NCI-H510A treated with DMSO at 0.1 percent for 48 hours (cell line): ENCODE data around the gene SNRPE.

Experiments used
- DNase-seq: peaks from one replicate; lab custom pipeline; 2025; lab: John Stamatoyannopoulos, UW

The SNRPE gene

GRCh38 chr1:203880606-203881005 lies 19.2 kb downstream of the SNRPE start:
- DNase-seq, result no peak

- no peak for DNase-seq
These were observed 27.4 kb downstream of the SNRPE start for GRCh38 chr1:203888807-203889251.

- DNase-seq, result no peak
These were observed 30.6 kb downstream of the SNRPE start for GRCh38 chr1:203891950-203892349.

GRCh38 chr1:203898458-203899352 lies 37.3 kb downstream of the SNRPE start:
- DNase-seq, result no peak

GRCh38 chr1:203899353-203899716 lies 37.9 kb downstream of the SNRPE start:
- no peak for DNase-seq

- DNase-seq, result no peak
These were observed 38.7 kb downstream of the SNRPE start for GRCh38 chr1:203899869-203900714.

- DNase-seq, result no peak
These were observed 40.2 kb downstream of the SNRPE start for GRCh38 chr1:203901581-203901980.

GRCh38 chr1:203905275-203905674 lies 43.9 kb downstream of the SNRPE start:
- DNase-seq, result no peak

- no peak for DNase-seq
These were observed 45.5 kb downstream of the SNRPE start for GRCh38 chr1:203906932-203907331.

GRCh38 chr1:203907901-203908300 lies 46.5 kb downstream of the SNRPE start:
- no peak for DNase-seq

- no peak for DNase-seq
These were observed 50.4 kb downstream of the SNRPE start for GRCh38 chr1:203911806-203912205.

- no peak for DNase-seq
These were observed 51.7 kb downstream of the SNRPE start for GRCh38 chr1:203913073-203913521.

GRCh38 chr1:203914292-203914691 lies 52.9 kb downstream of the SNRPE start:
- no peak for DNase-seq

GRCh38 chr1:203915811-203916210 lies 54.4 kb downstream of the SNRPE start:
- no peak for DNase-seq

GRCh38 chr1:203916756-203917155 lies 55.4 kb downstream of the SNRPE start:
- no peak for DNase-seq
